Trophoblast cell (in vitro differentiated cells and primary cell): ENCODE measurements around the gene LRRC74B.

Source experiments
- DNase-seq, 2 donors: peaks; one replicate each; pipeline ENCODE4 v3.0.0-alpha.2; 2016
- H2AFZ ChIP-seq: 2 replicates; pipeline ENCODE4 v1.6.1; 2013; ENCODE audit warnings: low read length, moderate library complexity, mild to moderate bottlenecking; ENCODE audit not compliant: insufficient read depth, poor library complexity
- H2AK5ac ChIP-seq: 2 replicates; pipeline ENCODE4 v1.6.1; 2013; ENCODE audit warnings: mild to moderate bottlenecking, low read length
- H2BK120ac ChIP-seq: 2 replicates; pipeline ENCODE4 v1.6.1; 2013; ENCODE audit warnings: low read length, mild to moderate bottlenecking, moderate library complexity; ENCODE audit not compliant: insufficient read depth, poor library complexity
- H2BK12ac ChIP-seq: 2 replicates; pipeline ENCODE4 v1.6.1; 2013; ENCODE audit warnings: mild to moderate bottlenecking, low read length, moderate library complexity
- H2BK5ac ChIP-seq: 2 replicates; pipeline ENCODE4 v1.6.1; 2013; ENCODE audit warnings: low read length, low read depth, moderate library complexity, mild to moderate bottlenecking; ENCODE audit not compliant: poor library complexity
- H3K14ac ChIP-seq: 2 replicates; pipeline ENCODE4 v1.6.1; 2013; ENCODE audit warnings: mild to moderate bottlenecking, low read length
- H3K18ac ChIP-seq: 2 replicates; pipeline ENCODE4 v1.6.1; 2013; ENCODE audit warnings: mild to moderate bottlenecking, low read length
- H3K23ac ChIP-seq: 2 replicates; pipeline ENCODE4 v1.6.1; 2013; ENCODE audit warnings: low read length
- H3K27ac ChIP-seq: 2 replicates; pipeline ENCODE4 v1.5.1; 2013; ENCODE audit warnings: low read depth, mild to moderate bottlenecking, inconsistent platforms, low read length, moderate library complexity
- H3K27me3 ChIP-seq: 2 replicates; pipeline ENCODE4 v1.6.1; 2013; ENCODE audit warnings: inconsistent platforms, mild to moderate bottlenecking, low read length, moderate library complexity; ENCODE audit not compliant: insufficient read depth
- H3K36me3 ChIP-seq, 2 experiments: 1 replicate in 1 of 2; 2 replicates in 1 of 2; pipeline ENCODE4 v1.6.1; 2013; ENCODE audit warnings: low read length in 2 of 2, mild to moderate bottlenecking in 2 of 2, moderate library complexity in 1 of 2; ENCODE audit not compliant: insufficient read depth in 2 of 2, control insufficient read depth in 1 of 2
- H3K4ac ChIP-seq: 2 replicates; pipeline ENCODE4 v1.6.1; 2013; ENCODE audit warnings: low read depth, mild to moderate bottlenecking, low read length, moderate library complexity
- H3K4me1 ChIP-seq, 2 experiments: 1 replicate in 1 of 2; 2 replicates in 1 of 2; pipeline ENCODE4 v1.6.1; 2013; ENCODE audit warnings: low read length in 2 of 2, mild to moderate bottlenecking in 2 of 2, moderate library complexity in 1 of 2; ENCODE audit not compliant: insufficient read depth in 2 of 2, control insufficient read depth in 1 of 2
- H3K4me2 ChIP-seq: 2 replicates; pipeline ENCODE4 v1.6.1; 2013; ENCODE audit warnings: inconsistent platforms, mild to moderate bottlenecking, low read length, moderate library complexity
- H3K4me3 ChIP-seq: 2 replicates; pipeline ENCODE4 v1.5.1; 2013; ENCODE audit warnings: mild to moderate bottlenecking, low read depth, low read length, inconsistent platforms
- H3K79me1 ChIP-seq: one replicate; pipeline ENCODE4 v1.6.1; 2013; ENCODE audit warnings: low read length
- H3K79me2 ChIP-seq: 2 replicates; pipeline ENCODE4 v1.6.1; 2013; ENCODE audit warnings: low read length, mild to moderate bottlenecking; ENCODE audit not compliant: control insufficient read depth, insufficient read depth, poor library complexity
- H3K9ac ChIP-seq: 2 replicates; pipeline ENCODE4 v1.6.1; 2013; ENCODE audit warnings: mild to moderate bottlenecking, low read length
- H3K9me3 ChIP-seq: 2 replicates; pipeline ENCODE4 v1.6.1; 2013; ENCODE audit warnings: low read depth, mild to moderate bottlenecking, control low read depth, inconsistent platforms, low read length; ENCODE audit not compliant: insufficient read depth
- H4K12ac ChIP-seq: 2 replicates; pipeline ENCODE4 v1.6.1; 2013; ENCODE audit warnings: low read depth, mild to moderate bottlenecking, low read length, moderate library complexity
- H4K8ac ChIP-seq: 2 replicates; pipeline ENCODE4 v1.6.1; 2013; ENCODE audit warnings: low read depth, mild to moderate bottlenecking, low read length, moderate library complexity
- H4K91ac ChIP-seq: one replicate; pipeline ENCODE4 v1.6.1; 2013; ENCODE audit warnings: low read depth, mild to moderate bottlenecking, low read length, moderate library complexity
- WGBS: extraction: QIAGEN DNeasy Blood & Tissue Kit; methylation state at CpG from one replicate; pipeline ENCODE4 v1.1.7; 2013; ENCODE audit warnings: missing lambda C conversion rate; ENCODE audit not compliant: insufficient read length, insufficient coverage; ENCODE audit errors: extremely low coverage; 5-methylcytosine and 5-hydroxymethylcytosine counted together

Gene LRRC74B

GRCh38 chr22:21104126-21104691 lies 58.5 kb downstream of the LRRC74B start:
- Histone ChIP-seq H3K36me3 (no peaks in the 10 kb centered on the region), H3K4me1 (no peaks in the 10 kb centered on the region), H3K9me3 (peaks cover 2% of the 10 kb centered on the region), H3K4ac (no peak overlapping the region), H3K4me2 (no peak overlapping the region), H2BK5ac (no peak overlapping the region), H2BK120ac (no peak overlapping the region), H3K27me3 (no peaks in the 10 kb centered on the region), H3K23ac (no peak overlapping the region), H2BK12ac (no peak overlapping the region), H3K9ac (no peak overlapping the region), H2AK5ac (no peak overlapping the region), H3K27ac (no peak overlapping the region), H4K8ac (no peak overlapping the region), H2AFZ (no peak overlapping the region), H3K14ac (no peak overlapping the region), H4K91ac (no peak overlapping the region), H3K79me2 (no peaks in the 10 kb centered on the region), H4K12ac (no peak overlapping the region), H3K4me3 (no peak overlapping the region), H3K79me1 (no peaks in the 10 kb centered on the region), H3K18ac (no peak overlapping the region)
- WGBS: no CpG with 5 or more reads among the region's 3 CpGs
- no peak for DNase-seq

- H4K91ac ChIP-seq: no peak overlapping the region
- H3K79me2 ChIP-seq: no peaks in the 10 kb centered on the region
- H3K18ac ChIP-seq: no peak overlapping the region
- no peaks in the 10 kb centered on the region for H3K4me1 ChIP-seq
- no peaks in the 10 kb centered on the region for H3K36me3 ChIP-seq
- H4K12ac ChIP-seq: no peak overlapping the region
- H3K9me3 ChIP-seq: peaks cover 2% of the 10 kb centered on the region
- no peak for DNase-seq
- no peak overlapping the region for H3K9ac ChIP-seq
- H2AK5ac ChIP-seq: no peak overlapping the region
- no peaks in the 10 kb centered on the region for H3K27me3 ChIP-seq
- no CpG with 5 or more reads among the region's 2 CpGs for WGBS
- H3K27ac ChIP-seq: no peak overlapping the region
- H3K14ac ChIP-seq: no peak overlapping the region
- no peak overlapping the region for H3K4ac ChIP-seq
- H2AFZ ChIP-seq: no peak overlapping the region
- no peak overlapping the region for H2BK12ac ChIP-seq
- no peak overlapping the region for H3K4me2 ChIP-seq
- H2BK120ac ChIP-seq: no peak overlapping the region
- no peak overlapping the region for H3K4me3 ChIP-seq
- H2BK5ac ChIP-seq: no peak overlapping the region
- no peaks in the 10 kb centered on the region for H3K79me1 ChIP-seq
- no peak overlapping the region for H4K8ac ChIP-seq
- no peak overlapping the region for H3K23ac ChIP-seq
Observed at GRCh38 chr22:21105294-21105693, 59.5 kb downstream of the LRRC74B start.

- Histone ChIP-seq H3K14ac (no peak overlapping the region), H3K18ac (no peak overlapping the region), H3K23ac (no peak overlapping the region), H3K4me1 (no peaks in the 10 kb centered on the region), H4K8ac (no peak overlapping the region), H3K79me1 (no peaks in the 10 kb centered on the region), H2BK5ac (no peak overlapping the region), H3K79me2 (no peaks in the 10 kb centered on the region), H3K9ac (no peak overlapping the region), H3K27me3 (no peaks in the 10 kb centered on the region), H2BK120ac (no peak overlapping the region), H2AK5ac (no peak overlapping the region), H2AFZ (no peak overlapping the region), H3K4me2 (no peak overlapping the region), H2BK12ac (no peak overlapping the region), H3K4me3 (no peak overlapping the region), H4K91ac (no peak overlapping the region), H4K12ac (no peak overlapping the region), H3K36me3 (no peaks in the 10 kb centered on the region), H3K27ac (no peak overlapping the region), H3K9me3 (peaks cover 2% of the 10 kb centered on the region), H3K4ac (no peak overlapping the region)
- peak; percentile 4 to 58 for DNase-seq
- WGBS: no CpG with 5 or more reads among the region's 5 CpGs
Observed at GRCh38 chr22:21106000-21106399, 60.3 kb downstream of the LRRC74B start.

GRCh38 chr22:21108379-21109115 lies 62.8 kb downstream of the LRRC74B start:
- H3K9ac ChIP-seq: no peak overlapping the region
- H2BK5ac ChIP-seq: no peak overlapping the region
- WGBS: no CpG with 5 or more reads among the region's 4 CpGs
- no peak overlapping the region for H2AFZ ChIP-seq
- no peak overlapping the region for H4K8ac ChIP-seq
- no peak overlapping the region for H3K4me3 ChIP-seq
- H3K36me3 ChIP-seq: no peaks in the 10 kb centered on the region
- H3K14ac ChIP-seq: no peak overlapping the region
- no peak overlapping the region for H2AK5ac ChIP-seq
- DNase-seq: no peak
- no peak overlapping the region for H3K4ac ChIP-seq
- no peak overlapping the region for H3K4me2 ChIP-seq
- no peaks in the 10 kb centered on the region for H3K79me2 ChIP-seq
- no peak overlapping the region for H3K27ac ChIP-seq
- H3K79me1 ChIP-seq: no peaks in the 10 kb centered on the region
- H2BK12ac ChIP-seq: no peak overlapping the region
- no peak overlapping the region for H4K12ac ChIP-seq
- no peak overlapping the region for H2BK120ac ChIP-seq
- H3K9me3 ChIP-seq: no peaks in the 10 kb centered on the region
- H3K18ac ChIP-seq: no peak overlapping the region
- no peaks in the 10 kb centered on the region for H3K27me3 ChIP-seq
- H4K91ac ChIP-seq: no peak overlapping the region
- no peaks in the 10 kb centered on the region for H3K4me1 ChIP-seq
- H3K23ac ChIP-seq: no peak overlapping the region
